ENCODE data around the gene DGUOK.

GRCh38 chr2:73981081-73982001, 54.7 kb downstream of the DGUOK start:
- no peak for TF ChIP-seq CTCF (conservative IDR thresholded peaks at IDR 0.05; ENCODE audit: low read depth, low read length)
- TF ChIP-seq MAFK (IDR thresholded peaks at IDR 0.05; ENCODE audit: low read depth, low read length) = no peak
- no peak for TF ChIP-seq MXI1 (IDR thresholded peaks at IDR 0.05; ENCODE audit: borderline replicate concordance, low read depth, low read length)
- no peak for TF ChIP-seq POLR2A (IDR thresholded peaks at IDR 0.05; ENCODE audit: low read depth, low read length)
- TF ChIP-seq CEBPB (IDR thresholded peaks at IDR 0.05; ENCODE audit: low read depth, low read length) = no peak
- no peak for TF ChIP-seq RAD21 (IDR thresholded peaks at IDR 0.05; ENCODE audit: low read length)
- TF ChIP-seq RCOR1 (IDR thresholded peaks at IDR 0.05; ENCODE audit: insufficient replicate concordance, low read length) = no peak
- TF ChIP-seq BHLHE40 (IDR thresholded peaks at IDR 0.05; ENCODE audit: low read depth, low read length) = no peak

Measured in IMR-90 (cell line).